NT2/D1 (cell line): Measurements from ENCODE around the gene NPAS3.

Source experiments
- SUZ12 ChIP-seq: IDR thresholded peaks from 2 replicates; pipeline ENCODE4 v1.6.1; 2011; ENCODE audit not compliant: insufficient read length, insufficient read depth; ENCODE audit errors: extremely low read depth
- ZNF274 ChIP-seq: IDR thresholded peaks from 2 replicates; pipeline ENCODE4 v1.6.1; 2011; ENCODE audit warnings: mild to moderate bottlenecking, low read depth, low read length

GRCh38 chr14:33062881-33063280 lies 124.2 kb downstream of the NPAS3 start:
- TF ChIP-seq ZNF274 (no peak), SUZ12 (no peak)
